ENCODE results near the gene TDRD7.
"Not testable (repeated sequence)": the region's sequence is repeated elsewhere in the genome, so short reads cannot be mapped to it uniquely, and the experiment has no call there.

TDRD7 gene

DNA sequence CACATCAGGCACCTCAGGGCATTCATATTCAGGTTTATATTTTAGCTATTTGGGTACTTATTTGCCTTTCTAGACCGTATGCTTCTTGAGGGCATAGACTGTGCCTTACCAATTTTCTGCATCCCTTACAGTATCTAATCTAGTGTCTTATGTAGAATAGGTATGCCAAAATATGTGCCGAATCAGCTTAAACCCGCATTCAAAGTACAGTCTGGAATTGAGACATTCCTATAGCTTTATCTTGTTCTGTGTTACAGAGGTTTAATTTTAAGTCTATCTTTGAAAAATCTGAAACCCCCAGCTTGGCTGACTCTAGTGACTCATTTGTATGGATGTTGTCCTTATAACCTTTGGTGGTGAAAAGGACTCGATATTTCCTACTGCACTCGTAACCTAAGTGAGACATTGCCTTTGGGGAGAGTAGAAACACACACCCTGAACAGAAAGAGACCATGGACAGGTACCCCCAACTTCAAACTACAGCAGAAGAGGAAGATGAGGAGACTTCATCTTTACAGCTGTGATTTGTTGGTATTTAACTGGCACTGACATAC lies 62.6 kb downstream of the TDRD7 start:
- DNase-seq (ENCODE audit: low read depth) = no peak

DNA sequence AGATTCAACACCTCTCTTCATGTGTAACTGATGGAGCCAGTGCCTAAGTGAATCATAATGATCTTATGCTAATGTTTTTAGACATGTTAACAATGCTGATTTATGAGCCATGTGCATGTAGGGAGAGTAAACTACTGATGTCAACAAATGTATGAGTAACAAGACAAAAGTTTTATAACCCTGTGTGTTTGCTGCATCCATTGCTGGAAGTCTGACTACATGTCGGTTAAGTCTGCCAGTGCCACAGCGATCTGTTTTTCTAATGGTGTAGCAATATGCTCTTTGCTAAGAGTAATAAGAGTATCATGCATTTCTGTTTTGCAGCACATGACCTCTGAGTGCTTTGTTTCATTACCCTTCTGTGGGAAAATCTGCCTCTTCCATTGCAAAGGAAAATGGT lies 63.2 kb downstream of the TDRD7 start:
- no peak for DNase-seq (ENCODE audit: low read depth)

DNA sequence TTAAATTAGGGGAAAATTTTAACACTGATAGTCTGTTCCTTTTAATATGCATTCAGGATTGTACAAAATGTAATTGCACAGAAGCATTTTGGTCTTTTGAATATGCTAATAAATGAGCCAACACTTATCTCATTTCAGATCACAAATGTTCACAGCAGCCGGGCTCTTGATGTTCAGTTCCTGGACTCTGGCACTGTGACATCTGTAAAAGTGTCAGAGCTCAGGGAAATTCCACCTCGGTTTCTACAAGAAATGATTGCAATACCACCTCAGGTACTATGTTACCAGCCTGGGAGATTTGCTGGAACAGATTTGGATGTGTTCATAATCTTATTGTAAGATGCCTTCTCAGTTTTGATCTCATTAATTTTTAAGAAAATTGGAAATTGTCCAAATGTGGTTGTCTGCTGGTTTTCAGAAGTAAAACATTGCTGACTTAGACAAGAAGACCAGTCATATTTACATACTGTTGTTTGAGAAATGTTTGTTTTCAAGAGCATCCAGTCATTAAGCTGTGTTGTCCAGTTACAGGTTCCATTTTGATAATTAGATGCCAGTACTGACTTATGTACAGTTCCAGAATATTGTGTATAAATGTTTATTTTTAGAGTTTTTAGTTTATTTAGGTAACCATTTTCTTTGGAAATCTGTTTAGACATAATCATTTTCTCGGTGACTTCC lies 66.5 kb downstream of the TDRD7 start:
- DNase-seq (ENCODE audit: low read depth) = no peak

DNA sequence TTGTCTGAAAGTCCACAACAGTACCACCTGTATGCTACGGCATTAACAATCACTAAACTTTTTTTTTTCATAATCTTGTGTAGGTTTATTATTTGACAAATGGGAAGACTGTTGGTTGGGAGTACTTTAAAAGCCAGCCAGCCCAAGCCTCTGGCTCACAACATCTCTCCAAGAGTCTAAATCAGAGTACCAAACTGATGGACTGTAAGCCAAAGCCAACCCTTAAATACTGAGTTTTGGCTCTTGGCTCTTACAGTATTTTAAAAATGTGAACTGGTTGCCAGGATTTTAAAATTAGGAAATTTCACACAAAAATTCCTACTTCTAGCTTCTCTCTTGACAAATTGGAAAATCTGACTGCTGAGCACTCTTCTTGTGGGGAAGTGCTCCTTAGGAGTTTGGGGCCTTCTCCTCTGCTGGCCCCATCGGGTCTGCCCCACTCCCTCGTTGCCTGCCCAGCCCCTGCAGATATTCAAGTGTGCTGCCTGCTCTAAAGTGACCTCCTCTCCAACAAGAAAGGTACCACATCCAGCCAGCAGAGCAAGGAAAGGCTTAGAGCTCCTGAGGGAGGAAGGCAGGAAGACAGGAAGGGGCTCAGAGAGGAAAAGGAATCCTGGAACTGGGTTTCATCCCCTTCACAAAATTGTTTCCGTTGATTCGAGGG lies 67.7 kb downstream of the TDRD7 start:
- no peak for DNase-seq (ENCODE audit: low read depth)

DNA sequence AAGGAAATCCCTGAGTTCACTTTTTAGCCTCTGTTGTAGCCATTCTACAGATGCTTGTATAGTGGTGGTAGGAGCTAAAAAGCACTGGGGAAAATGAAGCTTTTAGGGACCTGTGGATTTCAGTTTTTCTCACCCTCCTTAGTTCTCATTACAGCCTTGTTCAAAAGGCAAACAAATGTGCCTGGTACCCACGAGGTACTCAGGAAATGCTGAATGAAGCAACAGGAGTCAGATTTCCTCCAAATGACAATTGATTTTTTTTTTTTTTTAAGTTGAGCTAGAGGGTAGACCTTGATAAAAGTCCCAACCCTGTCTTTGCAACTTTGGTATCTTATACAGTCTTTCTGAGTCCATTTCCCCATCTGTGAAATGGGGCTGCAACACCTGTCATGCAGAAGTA lies 68.3 kb downstream of the TDRD7 start:
- no peak for DNase-seq (ENCODE audit: low read depth)

DNA sequence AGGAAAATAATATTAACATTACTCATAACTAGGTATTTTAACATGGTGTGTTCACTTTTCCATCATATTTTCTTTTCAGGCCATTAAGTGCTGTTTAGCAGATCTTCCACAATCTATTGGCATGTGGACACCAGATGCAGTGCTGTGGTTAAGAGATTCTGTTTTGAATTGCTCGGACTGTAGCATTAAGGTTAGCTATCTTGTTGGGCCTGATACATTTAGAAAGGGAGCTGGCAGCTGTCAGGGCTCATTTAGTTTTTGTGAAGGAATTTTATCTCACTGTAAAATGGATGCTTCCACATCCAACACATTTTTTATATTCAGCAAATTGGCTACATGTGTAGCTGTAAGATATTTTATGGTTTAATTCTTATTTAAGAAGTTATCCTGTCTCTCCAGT lies 68.9 kb downstream of the TDRD7 start:
- no peak for DNase-seq (ENCODE audit: low read depth)

DNA sequence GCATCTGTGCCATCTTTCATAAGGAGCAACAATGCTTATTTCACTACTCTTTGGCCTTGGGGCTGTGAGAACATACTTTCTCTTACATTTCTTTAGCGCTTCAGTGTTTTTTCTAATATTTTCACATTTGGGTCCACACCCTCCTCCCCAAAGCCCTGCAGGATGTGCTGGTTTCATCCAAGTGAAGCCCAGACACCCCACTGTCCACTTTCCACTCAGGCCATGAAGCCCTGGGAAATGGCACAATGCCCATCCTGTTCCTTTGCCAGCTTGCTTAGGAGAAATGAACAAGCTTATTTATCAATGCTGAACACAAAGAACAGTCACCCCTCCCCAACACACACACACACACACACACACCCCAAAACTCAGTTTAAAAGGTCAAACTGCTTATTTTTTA lies 72.2 kb downstream of the TDRD7 start:
- DNase-seq (ENCODE audit: low read depth) = no peak

DNA sequence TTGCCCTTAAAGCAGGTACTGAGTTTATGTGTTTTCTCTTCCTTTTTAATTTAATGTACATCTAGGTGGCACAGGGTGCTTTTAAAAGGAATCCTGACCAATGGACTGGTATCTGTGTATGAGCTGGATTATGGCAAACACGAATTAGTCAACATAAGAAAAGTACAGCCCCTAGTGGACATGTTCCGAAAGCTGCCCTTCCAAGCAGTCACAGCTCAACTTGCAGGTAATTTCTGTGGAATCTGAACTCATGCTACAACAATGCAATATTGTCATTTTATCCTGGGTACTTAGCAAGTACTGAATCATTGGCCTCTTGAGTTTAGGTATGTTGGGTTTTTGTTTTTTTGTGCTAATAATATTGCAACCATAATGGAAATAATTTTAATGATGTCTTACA lies 75.2 kb downstream of the TDRD7 start:
- no peak for DNase-seq (ENCODE audit: low read depth)

DNA sequence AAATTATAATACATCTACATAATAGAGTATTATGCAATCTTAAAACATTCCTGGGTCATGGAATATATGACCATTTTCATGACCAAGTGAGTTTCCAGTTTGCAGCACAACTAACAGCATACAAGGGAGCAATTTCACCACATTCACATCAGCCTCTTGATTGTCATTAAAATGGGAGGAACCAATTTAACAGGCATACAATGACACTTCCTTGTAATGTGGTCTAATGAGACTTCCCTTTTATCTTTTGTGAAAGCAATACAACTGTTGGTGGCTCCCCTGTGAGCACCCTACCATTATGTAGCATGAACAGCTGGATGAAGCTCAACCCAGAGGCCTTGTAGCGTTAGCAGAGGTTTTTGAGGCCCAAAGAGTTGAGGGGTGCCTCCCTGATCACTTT lies 76.0 kb downstream of the TDRD7 start:
- no peak for DNase-seq (ENCODE audit: low read depth)

DNA sequence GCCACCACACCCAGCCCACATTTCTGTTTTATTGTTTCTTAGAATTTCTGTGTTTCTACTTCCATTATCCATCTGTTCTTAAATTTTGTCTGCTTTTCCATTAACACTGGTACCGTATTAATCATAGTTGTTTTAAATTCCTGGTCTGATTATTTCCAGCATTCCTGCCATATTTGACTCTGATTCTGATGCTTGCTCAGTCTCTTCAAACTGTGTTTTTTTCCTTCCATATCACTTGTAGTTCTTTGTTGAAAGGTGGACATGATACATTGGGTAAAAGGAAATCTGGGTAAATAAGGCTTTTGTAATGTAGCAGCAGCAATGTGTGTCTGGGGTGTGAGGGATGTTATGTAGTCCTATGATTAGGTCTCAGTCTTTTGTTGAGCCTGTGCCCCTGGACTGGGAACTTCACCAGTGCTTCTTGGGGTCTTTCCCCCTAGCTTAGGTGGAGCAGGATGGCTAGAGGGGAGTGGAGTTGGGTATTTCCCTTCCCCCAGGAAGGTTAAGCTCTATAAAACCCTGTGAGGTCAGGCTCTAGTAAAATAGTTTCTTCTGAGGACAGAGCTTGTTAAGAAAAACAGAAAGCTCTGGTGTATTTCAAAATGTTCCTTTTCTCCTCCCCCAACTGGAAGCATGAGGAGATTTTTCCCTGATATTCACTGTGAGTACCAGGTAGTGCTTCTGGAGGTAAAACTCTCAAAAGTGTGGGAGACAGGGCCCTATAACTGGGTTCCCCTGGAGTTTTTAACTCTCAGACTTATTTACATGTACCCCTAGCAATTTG lies 79.5 kb downstream of the TDRD7 start:
- no peak for DNase-seq (ENCODE audit: low read depth)

DNA sequence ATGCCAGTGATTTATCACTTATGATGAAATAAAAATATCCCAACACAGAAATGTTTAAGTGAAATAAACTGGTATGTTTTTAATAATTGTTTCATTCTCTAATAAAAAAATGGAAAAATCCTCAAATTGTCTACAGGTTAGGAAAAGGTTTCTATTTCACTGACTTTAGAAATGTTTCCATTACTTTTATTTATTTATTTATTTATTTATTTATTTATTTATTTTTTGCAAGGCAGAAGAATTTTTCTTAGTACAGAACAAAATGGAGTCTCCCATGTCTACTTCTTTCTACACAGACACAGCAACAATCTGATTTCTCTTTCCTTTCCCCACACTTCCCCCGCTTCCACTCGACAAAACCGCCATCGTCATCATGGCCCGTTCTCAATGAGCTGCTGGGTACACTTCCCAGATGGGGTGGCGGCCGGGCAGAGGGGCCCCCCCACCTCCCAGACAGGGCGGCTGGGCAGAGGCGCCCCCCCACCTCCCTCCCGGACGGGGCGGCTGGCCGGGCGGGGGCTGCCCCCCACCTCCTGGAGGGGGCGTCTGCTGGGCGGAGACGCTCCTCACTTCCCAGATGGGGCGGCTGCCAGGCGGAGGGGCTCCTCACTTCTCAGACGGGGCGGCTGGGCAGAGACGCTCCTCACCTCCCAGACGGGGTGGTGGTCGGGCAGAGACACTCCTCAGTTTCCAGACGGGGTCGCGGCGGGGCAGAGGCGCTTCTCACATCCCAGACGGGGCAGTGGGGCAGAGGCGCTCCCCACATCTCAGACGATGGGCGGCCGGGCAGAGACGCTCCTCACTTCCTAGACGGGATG lies 85.9 kb downstream of the TDRD7 start:
- not testable (repeated sequence) for DNase-seq (ENCODE audit: low read depth)

DNA sequence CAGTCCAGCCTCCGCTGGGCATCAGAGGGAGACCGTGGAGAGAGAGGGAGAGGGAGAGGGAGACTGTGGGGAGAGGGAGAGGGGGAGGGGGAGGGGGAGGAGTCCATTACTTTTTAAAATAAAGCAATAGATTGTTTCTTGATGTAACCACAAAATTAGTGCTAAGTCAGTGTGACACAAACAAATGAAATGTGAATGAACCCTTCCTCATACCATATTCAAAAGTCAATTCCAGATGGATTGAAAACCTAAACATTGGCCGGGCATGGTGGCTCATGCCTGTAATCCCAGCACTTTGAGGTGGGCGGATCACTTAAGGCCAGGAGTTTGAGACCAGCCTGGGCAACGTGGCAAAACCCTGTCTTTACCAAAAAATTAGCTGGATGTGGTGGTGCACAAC lies 87.0 kb downstream of the TDRD7 start:
- DNase-seq (ENCODE audit: low read depth) = not testable (repeated sequence)

DNA sequence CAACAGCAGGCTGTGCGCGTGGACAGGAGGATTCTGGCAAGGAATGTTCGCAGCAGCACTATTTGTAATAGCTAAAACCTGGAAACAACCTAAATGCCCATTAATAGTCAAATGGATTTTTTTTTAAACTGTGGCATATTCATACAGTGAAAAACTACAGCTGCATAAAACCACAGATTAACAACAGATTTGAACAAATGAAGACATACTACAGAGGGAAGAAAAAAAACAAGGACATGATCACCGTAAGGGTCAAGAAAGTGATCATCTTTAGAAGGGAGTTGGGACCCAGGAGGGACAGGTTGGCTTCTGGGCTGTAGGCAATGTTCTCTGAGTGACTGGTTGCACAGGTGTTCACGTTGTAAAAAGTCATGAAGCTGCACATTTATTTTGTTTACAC lies 88.4 kb downstream of the TDRD7 start:
- no peak for DNase-seq (ENCODE audit: low read depth)

DNA sequence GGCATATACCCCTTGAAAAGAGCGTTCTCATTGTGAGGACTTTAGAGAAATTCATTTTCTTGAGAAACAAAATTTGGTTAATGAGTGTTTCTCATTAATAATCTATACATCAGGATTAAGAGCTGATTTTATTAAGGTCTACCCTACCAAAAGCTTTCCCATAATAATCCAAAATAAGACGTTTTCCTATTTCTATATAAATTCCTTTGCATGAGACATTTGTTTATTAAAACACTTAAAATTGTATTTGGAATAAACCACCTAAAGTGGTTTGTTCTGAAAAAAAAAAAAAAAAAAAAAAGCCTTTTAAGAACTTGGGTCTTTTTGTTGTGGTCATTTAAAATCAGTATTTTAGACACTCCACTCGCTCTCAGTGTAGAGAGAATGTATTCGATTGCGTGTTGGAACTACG lies 88.9 kb downstream of the TDRD7 start:
- DNase-seq (ENCODE audit: low read depth) = no peak

DNA sequence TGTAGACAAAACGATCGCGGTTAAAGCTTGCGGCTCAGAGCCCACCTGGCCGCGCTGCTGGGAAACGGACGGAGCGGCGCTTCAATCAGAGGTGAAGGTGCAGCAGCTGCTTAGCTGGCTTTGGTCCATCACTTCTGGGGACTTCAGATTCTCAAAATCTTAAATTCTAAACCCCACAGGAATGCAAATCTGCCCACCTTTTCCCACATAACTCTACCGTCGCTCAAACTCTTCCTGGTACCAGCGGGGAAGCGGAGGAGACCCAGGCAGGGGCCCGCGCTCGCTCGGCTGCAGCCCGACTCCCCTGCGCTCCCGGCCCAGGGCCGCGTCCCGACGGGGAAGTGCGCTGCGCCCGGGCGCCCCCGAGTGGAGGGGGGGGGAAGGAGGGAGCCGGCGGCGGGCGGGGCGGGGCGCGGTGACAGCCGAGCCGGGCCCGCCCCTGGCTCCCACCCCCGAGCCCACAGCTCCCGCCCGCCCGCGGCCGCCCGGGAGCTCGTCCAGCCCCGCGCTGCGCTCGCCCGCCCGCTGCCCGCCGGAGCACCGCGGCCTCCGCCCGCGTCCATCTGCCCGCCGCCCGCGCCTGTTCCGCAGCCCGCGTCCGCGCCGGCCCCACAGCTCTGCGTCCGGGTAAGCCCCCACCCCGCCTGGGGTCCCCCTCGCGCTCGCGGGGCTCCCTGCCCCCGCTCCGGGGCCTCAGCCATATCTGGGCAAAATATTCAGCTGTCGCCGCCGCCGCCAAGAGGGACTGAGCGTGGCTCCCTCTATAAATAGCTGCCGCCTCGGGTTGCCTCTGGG lies 89.5 kb downstream of the TDRD7 start, which contains the start of gene TMOD1:
TSS of gene TMOD1 (plus strand) at position 490 of the 795 bp plus-strand sequence. CDS start 22,523 bp downstream, outside the sequence.
- no peak for DNase-seq (ENCODE audit: low read depth)

DNA sequence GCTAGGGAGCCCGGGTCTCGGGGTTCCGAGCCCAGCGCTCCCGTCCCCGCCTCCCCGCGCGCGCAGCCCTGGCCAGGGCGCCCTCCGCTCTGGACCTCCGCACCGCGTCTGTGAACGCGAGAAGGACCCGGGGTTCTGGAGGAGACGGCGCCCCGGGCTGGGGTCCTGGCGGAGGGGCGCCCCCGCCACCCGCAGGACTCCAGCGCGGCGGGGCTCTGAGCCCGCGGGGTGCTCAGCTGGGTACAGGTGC lies 90.0 kb downstream of the TDRD7 start:
- no peak for DNase-seq (ENCODE audit: low read depth)

DNA sequence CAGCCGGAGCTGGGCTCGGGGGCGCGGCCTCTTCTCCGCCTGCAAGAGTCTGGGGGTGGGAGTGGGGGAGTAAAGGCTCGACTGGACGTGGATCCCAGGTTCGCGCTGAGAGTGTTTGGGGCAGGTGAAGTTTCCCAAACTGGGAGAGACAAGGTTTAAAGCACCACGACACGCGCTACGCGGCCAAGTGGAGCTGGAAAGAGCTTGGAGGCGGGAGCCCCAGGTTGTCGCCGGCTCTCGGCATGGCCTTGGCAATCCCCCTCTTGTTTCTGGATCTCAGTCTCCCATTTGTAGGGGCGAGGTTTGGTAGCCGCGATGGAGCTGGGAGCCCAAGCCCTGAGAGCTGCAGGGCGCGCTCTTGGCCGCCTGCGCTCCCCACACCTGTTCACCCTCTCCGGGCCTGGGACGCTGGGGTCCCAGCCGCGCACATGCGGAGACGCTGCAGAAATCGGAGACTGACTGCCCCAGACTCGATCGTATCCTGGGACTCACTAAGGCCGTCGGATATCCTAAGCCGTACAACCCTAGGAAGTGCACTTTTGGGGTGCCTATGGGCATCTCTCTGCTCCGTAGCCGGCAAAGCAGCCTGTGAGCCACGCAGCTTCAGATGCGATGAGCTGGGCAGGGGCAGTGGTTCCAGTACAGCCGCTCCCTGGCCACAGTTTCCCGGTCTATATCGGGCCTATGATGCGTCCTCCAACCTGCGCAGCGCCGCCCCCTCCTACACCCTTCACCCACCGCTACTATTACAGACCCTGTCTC lies 90.5 kb downstream of the TDRD7 start:
- DNase-seq (ENCODE audit: low read depth) = no peak

DNA sequence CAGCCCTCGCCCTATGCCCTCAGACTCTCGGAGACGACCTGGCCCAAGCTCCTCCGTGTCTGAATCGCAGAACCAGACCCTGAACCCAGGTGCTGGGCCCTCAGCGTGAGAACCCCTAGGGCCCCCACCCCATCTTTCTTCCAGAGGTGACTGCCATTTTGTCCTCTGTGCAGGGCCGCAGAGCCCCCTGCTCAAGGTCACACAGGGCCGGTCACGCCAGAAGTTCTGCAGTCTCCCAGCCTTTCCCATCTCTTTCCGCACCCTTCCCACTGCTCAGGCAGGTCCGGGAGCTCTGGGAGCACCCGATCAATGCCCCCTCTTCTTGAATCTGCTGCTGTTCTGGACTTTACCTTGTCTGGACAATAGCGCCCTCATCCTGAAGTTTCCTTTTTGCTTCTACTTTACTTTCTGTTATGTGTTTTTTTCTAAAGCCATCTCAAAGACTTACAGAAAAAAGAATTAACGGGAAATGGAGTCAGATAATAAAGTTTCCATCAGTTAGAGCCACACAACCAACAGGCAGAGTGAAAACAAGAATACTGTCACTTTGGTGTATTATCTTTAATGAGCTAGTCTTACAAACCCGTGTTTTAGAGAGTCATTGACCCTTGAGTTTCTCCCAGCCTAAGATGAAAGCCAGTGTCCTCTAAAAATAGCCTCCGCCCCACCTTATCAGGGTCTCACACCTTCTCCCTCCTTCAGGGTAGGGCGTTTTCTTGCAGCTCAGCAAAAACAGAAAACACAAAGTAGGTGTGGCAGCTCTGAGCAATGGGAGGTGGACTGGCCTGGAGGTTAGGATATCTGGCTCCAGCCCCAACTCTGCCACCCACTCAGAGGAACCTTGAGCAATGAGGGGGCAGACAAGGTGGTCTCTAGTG lies 91.3 kb downstream of the TDRD7 start:
- no peak for DNase-seq (ENCODE audit: low read depth)

DNA sequence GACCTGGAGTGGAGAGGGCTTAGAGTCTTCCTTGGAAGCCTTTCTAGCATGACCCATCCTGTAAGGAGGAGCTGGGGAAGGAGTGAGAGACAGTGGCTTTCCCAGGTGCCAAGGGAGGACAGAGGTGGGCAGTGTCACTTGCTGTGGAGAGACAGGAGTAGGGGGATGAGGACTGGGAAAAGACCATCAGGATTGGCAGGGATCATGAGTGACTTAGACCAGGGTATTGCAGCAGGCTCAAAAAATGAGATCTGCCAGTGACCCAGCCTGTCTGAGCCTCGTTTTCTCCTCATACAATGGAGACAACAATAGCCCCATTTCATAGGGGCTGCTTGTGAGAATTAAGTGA lies 91.9 kb downstream of the TDRD7 start:
- DNase-seq (ENCODE audit: low read depth) = no peak

Data from HS-27A (cell line).